Measurements from ENCODE around the gene PDC.

- TF ChIP-seq, protein P1, sequence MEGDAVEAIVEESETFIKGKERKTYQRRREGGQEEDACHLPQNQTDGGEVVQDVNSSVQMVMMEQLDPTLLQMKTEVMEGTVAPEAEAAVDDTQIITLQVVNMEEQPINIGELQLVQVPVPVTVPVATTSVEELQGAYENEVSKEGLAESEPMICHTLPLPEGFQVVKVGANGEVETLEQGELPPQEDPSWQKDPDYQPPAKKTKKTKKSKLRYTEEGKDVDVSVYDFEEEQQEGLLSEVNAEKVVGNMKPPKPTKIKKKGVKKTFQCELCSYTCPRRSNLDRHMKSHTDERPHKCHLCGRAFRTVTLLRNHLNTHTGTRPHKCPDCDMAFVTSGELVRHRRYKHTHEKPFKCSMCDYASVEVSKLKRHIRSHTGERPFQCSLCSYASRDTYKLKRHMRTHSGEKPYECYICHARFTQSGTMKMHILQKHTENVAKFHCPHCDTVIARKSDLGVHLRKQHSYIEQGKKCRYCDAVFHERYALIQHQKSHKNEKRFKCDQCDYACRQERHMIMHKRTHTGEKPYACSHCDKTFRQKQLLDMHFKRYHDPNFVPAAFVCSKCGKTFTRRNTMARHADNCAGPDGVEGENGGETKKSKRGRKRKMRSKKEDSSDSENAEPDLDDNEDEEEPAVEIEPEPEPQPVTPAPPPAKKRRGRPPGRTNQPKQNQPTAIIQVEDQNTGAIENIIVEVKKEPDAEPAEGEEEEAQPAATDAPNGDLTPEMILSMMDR (IDR thresholded peaks at IDR 0.05; ENCODE audit: low read length) = no peak
- no peak for TF ChIP-seq EZH2phosphoT487 (IDR thresholded peaks at IDR 0.05; ENCODE audit: low read length)
- no peak for TF ChIP-seq EZH2 (optimal IDR thresholded peaks at IDR 0.05; ENCODE audit: low read depth, low read length)
Observed at GRCh38 chr1:186463926-186464325, 3.0 kb upstream of the PDC start.
